Skeletal muscle cell (primary cell): Measurements from ENCODE around the gene GALP.
"Not testable (repeated sequence)": the region's sequence is repeated elsewhere in the genome, so short reads cannot be mapped to it uniquely, and the experiment has no call there.

Experiments
- DNase-seq: peaks from one replicate; pipeline ENCODE4 v3.0.0-alpha.2; 2010; ENCODE audit warnings: low read depth
- H3K4me3 ChIP-seq: 2 replicates; pipeline ENCODE4 v1.5.1; 2011; ENCODE audit warnings: low read depth, mild to moderate bottlenecking, control low read depth, low read length, moderate library complexity

GALP gene

GRCh38 chr19:56146904-56147303 lies 28.9 kb upstream of the GALP start:
- DNase-seq = no peak
- H3K4me3 ChIP-seq = no peak overlapping the region

DNA sequence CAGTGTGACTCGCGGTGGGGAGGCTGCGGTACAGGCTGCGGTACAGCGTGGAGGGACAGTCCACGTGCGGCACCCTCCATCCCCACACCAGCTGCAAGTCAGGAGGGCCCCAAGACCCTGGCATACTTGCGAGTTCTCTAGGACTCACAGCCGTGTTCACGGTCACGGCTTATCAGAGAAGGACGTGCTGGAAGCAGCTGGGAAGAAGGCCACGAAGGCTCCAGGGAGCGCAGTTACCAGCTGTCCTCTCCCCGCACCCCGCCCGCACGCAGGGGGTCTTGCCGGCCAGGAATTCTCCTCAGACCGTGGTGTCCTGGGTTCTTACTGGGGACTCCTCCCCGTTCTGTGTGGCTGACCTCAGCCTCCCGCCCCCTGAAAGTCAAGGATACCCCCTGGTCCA lies 28.5 kb upstream of the GALP start:
- H3K4me3 ChIP-seq = no peak overlapping the region
- no peak for DNase-seq

DNA sequence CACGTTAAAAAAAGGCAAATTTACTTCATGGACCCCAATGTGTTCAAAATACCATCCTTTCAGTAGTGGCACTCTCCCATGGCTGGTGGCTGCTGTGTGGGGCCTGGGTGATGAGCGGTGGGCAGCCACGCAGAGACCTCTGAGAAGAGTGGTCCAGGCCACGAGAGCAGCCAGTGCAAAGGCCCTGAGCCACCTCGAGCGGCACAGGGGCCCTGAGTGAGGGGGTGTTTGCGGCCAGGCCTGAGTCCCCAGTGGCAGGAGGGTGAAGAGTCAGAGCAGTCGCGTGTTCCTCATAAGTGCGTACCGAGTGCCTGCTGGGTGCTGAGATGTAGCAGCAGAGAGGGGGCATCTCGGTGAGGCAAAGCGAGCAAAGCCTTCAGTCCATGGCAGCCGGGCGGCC lies 27.7 kb upstream of the GALP start:
- no peak overlapping the region for H3K4me3 ChIP-seq
- DNase-seq = no peak

DNA sequence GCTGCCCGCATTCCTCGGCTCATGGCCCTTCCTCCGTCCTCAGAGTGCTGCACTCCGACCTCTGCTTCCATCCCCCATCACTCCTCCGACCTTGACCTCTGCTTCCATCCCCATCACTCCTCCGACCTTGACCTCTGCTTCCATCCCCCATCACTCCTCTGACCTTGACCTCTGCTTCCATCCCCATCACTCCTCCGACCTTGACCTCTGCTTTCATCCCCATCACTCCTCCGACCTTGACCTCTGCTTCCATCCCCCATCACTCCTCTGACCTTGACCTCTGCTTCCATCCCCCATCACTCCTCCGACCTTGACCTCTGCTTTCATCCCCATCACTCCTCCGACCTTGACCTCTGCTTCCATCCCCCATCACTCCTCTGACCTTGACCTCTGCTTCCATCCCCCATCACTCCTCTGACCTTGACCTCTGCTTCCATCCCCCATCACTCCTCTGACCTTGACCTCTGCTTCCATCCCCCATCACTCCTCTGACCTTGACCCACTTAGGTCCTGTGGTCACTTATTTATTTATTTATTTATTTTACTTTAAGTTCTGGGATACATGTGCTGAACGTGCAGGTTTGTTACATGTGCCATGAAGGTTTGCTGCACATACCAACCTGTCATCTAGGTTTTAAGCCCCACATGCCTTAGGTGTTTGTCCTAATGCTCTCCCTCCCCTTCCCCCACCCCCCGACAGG lies 26.7 kb upstream of the GALP start:
- not testable (repeated sequence) for DNase-seq

DNA sequence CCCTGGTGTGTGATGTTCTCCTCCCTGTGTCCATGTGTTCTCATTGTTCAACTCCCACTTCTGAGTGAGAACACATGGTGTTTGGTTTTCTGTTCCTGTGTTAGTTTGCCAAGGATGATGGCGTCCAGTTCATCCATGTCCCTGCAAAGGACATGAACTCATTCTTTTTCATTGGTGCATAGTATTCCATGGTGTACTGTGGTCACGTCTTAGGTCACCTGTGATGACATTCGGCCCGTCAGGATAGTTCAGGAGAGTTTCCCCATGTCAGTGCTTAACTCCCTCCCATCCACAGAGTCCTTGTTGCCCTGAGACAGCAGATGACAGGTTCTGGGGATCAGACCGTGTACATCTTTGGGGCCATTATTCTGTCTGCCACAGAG lies 26.2 kb upstream of the GALP start:
- no peak for DNase-seq
- no peak overlapping the region for H3K4me3 ChIP-seq

More for the DNA sequence above, 26.7 kb upstream of the GALP start:
- H3K4me3 ChIP-seq = not testable (repeated sequence)

DNA sequence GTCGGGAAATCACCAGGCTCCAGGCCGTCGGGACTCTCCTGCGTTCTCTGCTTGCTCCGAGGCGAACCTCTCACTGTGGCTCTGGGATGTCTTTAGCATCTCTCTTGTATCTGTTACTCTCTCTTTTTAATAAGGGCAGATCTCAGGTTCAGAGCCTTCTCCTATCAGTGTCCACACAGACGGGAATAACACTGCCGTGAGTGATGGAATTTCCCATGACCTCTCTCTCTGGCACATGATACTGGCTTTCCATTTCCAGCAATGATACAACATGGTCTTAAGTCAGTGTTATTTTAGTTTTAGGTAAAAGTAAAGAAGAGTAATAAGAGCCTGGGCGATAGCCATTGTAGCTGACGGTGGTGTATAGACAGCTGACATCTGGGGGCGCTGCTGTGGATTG lies 25.4 kb upstream of the GALP start:
- no peak for DNase-seq
- H3K4me3 ChIP-seq = no peak overlapping the region

GRCh38 chr19:56152644-56153043 lies 23.2 kb upstream of the GALP start:
- H3K4me3 ChIP-seq = no peak overlapping the region
- no peak for DNase-seq

GRCh38 chr19:56153507-56153906 lies 22.3 kb upstream of the GALP start:
- no peak overlapping the region for H3K4me3 ChIP-seq
- no peak for DNase-seq

DNA sequence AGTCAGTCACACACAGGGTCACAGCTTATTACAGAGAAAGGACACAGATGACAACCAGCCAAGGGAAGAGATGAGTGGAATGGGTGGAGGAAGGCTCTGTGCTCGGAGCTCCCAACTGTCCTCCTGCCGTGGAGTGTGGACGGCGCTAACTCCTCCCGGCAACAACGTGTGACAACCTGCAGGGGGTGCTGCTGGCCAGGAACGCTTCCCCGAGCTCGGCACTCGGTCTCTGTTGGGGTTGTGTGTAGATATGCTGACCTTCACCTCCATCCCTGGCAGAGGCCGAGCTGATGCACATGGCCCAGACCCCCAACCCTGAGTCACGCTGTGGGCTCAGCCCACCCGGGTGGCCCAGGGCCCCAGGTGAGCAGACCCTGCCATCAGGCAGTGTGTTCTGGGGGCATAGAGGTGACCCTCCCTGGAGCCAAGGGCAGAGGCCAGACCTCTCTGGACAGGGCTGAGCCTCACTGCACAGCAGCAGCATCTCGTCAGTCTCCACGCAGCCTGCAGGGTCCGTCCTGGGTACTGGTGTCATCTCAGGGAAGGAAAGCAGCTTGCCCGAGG lies 20.6 kb upstream of the GALP start:
- DNase-seq = no peak
- no peak overlapping the region for H3K4me3 ChIP-seq

DNA sequence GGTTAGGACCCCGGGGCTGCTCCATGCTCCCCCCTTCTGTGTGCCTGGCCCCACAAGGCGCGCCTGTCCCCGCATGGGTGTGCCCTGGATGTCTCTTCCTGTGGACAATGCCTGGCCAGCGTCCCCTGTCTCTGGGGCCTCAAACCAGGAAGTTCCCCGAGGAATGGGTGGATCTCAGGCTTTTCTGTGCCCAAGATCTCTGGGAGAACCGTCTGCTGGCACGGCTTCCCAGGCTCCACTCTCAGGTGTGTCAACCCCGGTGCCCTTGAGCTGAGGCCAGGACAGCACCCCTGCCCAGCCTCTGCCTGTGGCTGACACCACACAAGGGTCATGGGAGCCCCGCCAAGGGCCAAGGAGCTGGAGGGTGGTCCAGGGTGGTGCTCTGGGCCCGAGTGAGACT lies 19.0 kb upstream of the GALP start:
- no peak overlapping the region for H3K4me3 ChIP-seq
- DNase-seq = no peak

DNA sequence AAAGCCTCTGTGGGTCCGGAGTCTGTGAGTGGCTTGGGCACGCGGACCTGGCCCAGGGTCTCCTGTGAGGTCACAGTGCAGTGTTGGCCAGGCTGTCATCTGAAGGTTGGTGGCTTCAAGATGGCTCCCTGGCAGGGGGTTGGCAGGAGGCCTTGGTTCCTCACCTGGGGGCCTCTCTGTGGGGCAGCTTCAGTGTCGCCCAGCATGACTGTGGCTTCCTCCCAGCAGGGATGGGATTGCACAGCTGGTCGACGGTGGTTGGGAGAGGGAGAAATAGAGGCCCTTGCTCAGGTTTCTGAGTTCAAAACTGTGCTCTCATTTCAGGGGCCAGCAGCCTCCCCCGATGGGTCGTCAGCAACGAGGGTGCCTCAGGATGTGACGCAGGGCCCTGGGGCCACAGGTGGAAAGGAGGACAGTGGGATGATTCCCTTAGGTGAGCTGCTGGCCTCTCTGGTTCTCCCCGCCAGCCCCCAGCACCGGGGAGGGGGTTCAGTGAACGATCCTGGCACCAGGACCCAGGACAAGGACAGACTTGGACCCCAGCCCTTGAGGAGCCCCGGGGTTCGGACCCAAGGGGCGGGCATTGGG lies 17.5 kb upstream of the GALP start:
- DNase-seq = no peak
- no peak overlapping the region for H3K4me3 ChIP-seq

GRCh38 chr19:56159009-56159559 lies 16.7 kb upstream of the GALP start:
- DNase-seq = no peak
- H3K4me3 ChIP-seq = no peak overlapping the region

DNA sequence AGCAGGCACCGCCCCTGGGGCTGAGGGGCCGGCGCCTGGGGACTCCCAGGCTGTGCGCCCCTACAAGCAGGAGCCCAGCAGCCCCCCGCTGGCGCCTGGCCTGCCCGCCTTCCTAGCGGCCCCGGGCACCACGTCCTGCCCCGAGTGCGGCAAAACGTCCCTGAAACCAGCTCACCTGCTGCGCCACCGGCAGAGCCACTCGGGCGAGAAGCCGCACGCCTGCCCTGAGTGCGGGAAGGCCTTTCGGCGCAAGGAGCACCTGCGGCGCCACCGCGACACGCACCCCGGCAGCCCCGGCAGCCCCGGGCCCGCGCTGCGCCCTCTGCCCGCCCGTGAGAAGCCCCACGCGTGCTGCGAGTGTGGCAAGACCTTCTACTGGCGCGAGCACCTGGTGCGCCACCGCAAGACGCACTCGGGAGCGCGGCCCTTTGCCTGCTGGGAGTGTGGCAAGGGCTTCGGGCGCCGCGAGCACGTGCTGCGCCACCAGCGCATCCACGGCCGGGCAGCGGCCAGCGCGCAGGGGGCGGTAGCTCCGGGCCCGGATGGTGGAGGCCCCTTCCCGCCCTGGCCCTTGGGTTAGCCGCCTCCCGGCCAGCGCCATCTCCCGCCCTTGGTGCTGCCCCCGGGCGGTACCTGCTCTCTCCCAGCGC lies 16.1 kb upstream of the GALP start:
- no peak for DNase-seq
- no peak overlapping the region for H3K4me3 ChIP-seq

DNA sequence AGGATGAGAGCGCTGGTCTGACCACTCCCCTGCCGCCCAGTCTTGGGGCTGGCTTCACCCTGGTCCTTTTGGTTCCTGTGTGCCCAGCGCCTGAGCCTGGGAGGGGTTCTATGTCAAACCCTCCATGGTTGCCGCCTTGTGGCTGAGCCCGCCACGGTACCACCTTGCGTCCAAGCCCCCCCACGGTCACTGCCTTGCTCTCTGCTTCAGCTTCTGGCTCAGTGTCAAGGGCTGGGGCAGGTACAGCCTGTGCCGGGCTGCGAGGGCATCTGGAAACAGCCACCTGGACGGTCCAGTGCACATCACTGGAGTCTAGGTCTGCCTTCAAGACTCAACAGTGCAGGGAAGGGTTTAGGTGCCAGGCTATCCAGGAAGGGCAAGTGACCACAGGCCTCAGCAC lies 14.3 kb upstream of the GALP start:
- no peak for DNase-seq
- H3K4me3 ChIP-seq = no peak overlapping the region

DNA sequence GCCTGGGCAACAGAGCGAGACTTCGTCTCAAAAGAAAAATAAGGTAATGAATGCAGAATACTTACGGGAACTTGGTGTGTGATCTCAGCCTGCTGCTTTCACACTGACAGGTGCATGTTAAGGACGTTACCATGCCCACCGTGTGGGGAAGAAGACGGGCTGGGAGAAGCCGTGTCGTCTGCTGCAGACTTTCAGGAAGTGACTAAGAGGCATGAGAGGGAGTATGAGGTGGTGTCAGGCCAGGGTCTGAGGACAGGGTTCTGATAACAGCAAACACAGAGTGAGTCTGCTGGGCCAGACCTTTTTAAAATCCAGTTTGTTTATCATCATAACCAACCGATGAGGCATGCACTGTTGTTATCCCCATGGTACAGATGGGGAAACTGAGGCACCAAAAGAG lies 13.6 kb upstream of the GALP start:
- H3K4me3 ChIP-seq = no peak overlapping the region
- no peak for DNase-seq

GRCh38 chr19:56163097-56163496 lies 12.7 kb upstream of the GALP start:
- H3K4me3 ChIP-seq = no peak overlapping the region
- no peak for DNase-seq

DNA sequence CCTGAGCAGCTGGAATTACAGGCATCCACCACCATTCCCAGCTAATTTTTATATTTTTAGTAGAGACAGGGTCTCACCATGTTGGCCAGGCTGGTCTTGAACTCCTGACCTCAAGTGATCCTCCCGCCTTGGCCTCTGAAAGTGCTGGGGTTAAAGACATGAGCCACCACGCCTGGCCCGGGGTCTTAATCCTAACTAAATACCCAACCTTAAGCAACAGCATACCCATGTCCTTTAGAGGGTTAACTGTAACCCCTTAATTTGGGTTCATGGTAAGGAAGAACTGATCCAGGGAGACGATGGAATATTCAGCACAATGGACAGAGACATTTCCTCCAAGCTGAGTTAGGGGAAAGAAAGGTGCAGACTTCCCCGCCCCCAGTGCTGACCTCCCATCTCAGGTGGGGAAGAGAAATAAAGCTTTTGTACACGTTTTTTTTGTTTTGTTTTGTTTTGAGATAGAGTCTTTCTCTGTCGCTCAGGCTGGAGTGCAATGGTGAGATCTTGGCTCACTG lies 8.7 kb upstream of the GALP start:
- no peak for DNase-seq

GRCh38 chr19:56170261-56170660 lies 5.5 kb upstream of the GALP start:
- DNase-seq = peak; percentile 31
- H3K4me3 ChIP-seq = no peak overlapping the region

More for the DNA sequence above, 8.7 kb upstream of the GALP start:
- H3K4me3 ChIP-seq = no peak overlapping the region

- no peak overlapping the region for H3K4me3 ChIP-seq
- DNase-seq = no peak
These were observed 1.7 kb upstream of the GALP start for GRCh38 chr19:56174086-56174485.

DNA sequence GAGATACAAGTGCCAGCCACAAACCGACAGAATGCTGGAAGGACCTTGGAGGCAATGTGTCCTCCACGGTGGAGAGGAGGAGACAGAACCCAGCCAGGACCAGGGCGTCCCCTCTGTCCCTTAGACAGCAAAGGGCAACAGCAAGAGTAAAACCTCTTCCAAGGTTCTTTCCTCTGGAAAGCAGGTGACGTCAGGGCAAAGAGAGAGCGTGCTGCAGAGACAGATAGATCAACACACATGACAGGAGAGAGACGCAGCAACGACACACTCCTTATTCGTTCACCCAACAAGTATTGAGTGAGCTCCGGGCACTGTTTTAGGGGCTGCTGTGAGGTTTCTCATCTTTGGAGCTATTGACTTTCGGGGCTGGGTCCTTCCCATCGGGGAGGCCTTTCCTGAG lies 1.3 kb upstream of the GALP start:
- no peak for DNase-seq
- H3K4me3 ChIP-seq = no peak overlapping the region
